MCF 10A (cell line): ENCODE data around the gene NNT. TPM values are rescaled to one million over a fixed set of nuclear protein-coding genes. Genes with fewer than 3 reads are reported as not detected.

Experiments
- BruUV-seq: library from RNA; stranded (reverse); fragments of 400-500 nt; replicated peaks from 2 replicates; lab custom pipeline; 2021; lab: Mats Ljungman, UMichigan
- CTCF ChIA-PET: fragments of 300-600 bp; sonication (Branson Sonifier 250); formaldehyde crosslinking; extraction: SDS; loops from one replicate; lab custom pipeline; 2021; ENCODE audit warnings: antibody characterized with exemption, inconsistent platforms; lab: Yijun Ruan, JAX
- POLR2A ChIA-PET: fragments of 300-600, 350-650 bp; sonication (Branson Sonifier 250); formaldehyde crosslinking; extraction: SDS; loops from one replicate; lab custom pipeline; 2020; ENCODE audit warnings: antibody characterized with exemption, inconsistent platforms; lab: Yijun Ruan, JAX
- DNase-seq: peaks from one replicate; pipeline ENCODE4 v3.0.0-alpha.2; 2018; ENCODE audit not compliant: unreplicated experiment
- H3K27ac Mint-ChIP-seq: one replicate; pipeline ENCODE4 v1.8.0; 2022; ENCODE audit warnings: mild to moderate bottlenecking, low read depth, mixed read lengths; ENCODE audit not compliant: unreplicated experiment
- H3K27me3 Mint-ChIP-seq: one replicate; pipeline ENCODE4 v1.8.0; 2022; ENCODE audit warnings: mixed read lengths; ENCODE audit not compliant: insufficient read depth, unreplicated experiment
- H3K36me3 Mint-ChIP-seq: one replicate; pipeline ENCODE4 v1.8.0; 2022; ENCODE audit warnings: mild to moderate bottlenecking, moderate library complexity, mixed read lengths; ENCODE audit not compliant: insufficient read depth, unreplicated experiment
- H3K4me1 Mint-ChIP-seq: one replicate; pipeline ENCODE4 v1.8.0; 2022; ENCODE audit warnings: mixed read lengths; ENCODE audit not compliant: insufficient read depth, unreplicated experiment
- H3K4me3 Mint-ChIP-seq: one replicate; pipeline ENCODE4 v1.8.0; 2022; ENCODE audit warnings: mild to moderate bottlenecking, moderate library complexity, mixed read lengths; ENCODE audit not compliant: unreplicated experiment
- H3K9me3 Mint-ChIP-seq: one replicate; pipeline ENCODE4 v1.8.0; 2022; ENCODE audit warnings: mixed read lengths; ENCODE audit not compliant: unreplicated experiment
- CTCF ChIP-seq: fragments of 200-600 bp; IDR thresholded peaks from one replicate; pipeline ENCODE4 v1.8.0; 2022; ENCODE audit warnings: antibody characterized with exemption, mild to moderate bottlenecking; ENCODE audit not compliant: unreplicated experiment
- intact Hi-C: fragments of 100-400 bp; cut with micrococcal nuclease; formaldehyde crosslinking; loops from 2 replicates; pipeline ENCODE4 v1.14.1; 2022
- total RNA-seq: library from RNA; stranded (reverse); gene quantifications from 2 replicates; pipeline ENCODE4 v1.2.3, GENCODE V29; 2022

The NNT gene
- total RNA-seq, 1 experiment from 2014 or later: 52.3 TPM

GRCh38 chr5:43680286-43680685, 77.3 kb downstream of the NNT start:
- ChIA-PET POLR2A (interaction anchor here (0.6 kb wide), 1 partner anchor 37 kb away, joined by 4 read pairs; no protein-coding TSS in a partner anchor), CTCF (interaction anchor here (0.6 to 1.6 kb wide), 2 partner anchors 10 to 24 kb away, joined by 5 read pairs; no protein-coding TSS in a partner anchor)
- no peak overlapping the region for H3K27ac Mint-ChIP-seq
- no peaks in the 10 kb centered on the region for H3K4me1 Mint-ChIP-seq
- no peak overlapping the region for H3K4me3 Mint-ChIP-seq
- H3K9me3 Mint-ChIP-seq: no peaks in the 10 kb centered on the region
- intact Hi-C loops: no loop called here
- peaks cover 18% of the 10 kb centered on the region for H3K36me3 Mint-ChIP-seq
- H3K27me3 Mint-ChIP-seq: no peaks in the 10 kb centered on the region
- no peak for TF ChIP-seq CTCF
- no peak for DNase-seq
- BruUV-seq: no TSS peak

GRCh38 chr5:43683884-43684471, 81.0 kb downstream of the NNT start:
- no peak overlapping the region for H3K27ac Mint-ChIP-seq
- BruUV-seq: no TSS peak
- no peak for DNase-seq
- H3K9me3 Mint-ChIP-seq: peaks cover 8% of the 10 kb centered on the region
- no peaks in the 10 kb centered on the region for H3K27me3 Mint-ChIP-seq
- intact Hi-C loops: no loop called here
- no peaks in the 10 kb centered on the region for H3K4me1 Mint-ChIP-seq
- CTCF ChIA-PET: interaction anchor here (0.6 kb wide), 1 partner anchor 557 kb away, joined by 4 read pairs; no protein-coding TSS in a partner anchor
- no peak for TF ChIP-seq CTCF
- peaks cover 18% of the 10 kb centered on the region for H3K36me3 Mint-ChIP-seq
- POLR2A ChIA-PET: no interaction called here
- no peak overlapping the region for H3K4me3 Mint-ChIP-seq

GRCh38 chr5:43685252-43685950, 82.4 kb downstream of the NNT start:
- Mint-ChIP-seq H3K4me3 (no peak overlapping the region), H3K36me3 (peaks cover 18% of the 10 kb centered on the region), H3K27ac (no peak overlapping the region), H3K27me3 (no peaks in the 10 kb centered on the region), H3K9me3 (peaks cover 8% of the 10 kb centered on the region), H3K4me1 (no peaks in the 10 kb centered on the region)
- intact Hi-C loops: no loop called here
- no TSS peak for BruUV-seq
- ChIA-PET CTCF (interaction anchor here (0.6 kb wide), 1 partner anchor 1030 kb away, joined by 3 read pairs; no protein-coding TSS in a partner anchor), POLR2A (interaction anchor here (0.6 kb wide), 1 partner anchor 1589 kb away, joined by 3 read pairs; no protein-coding TSS in a partner anchor)
- no peak for DNase-seq
- no peak for TF ChIP-seq CTCF

- Mint-ChIP-seq H3K27ac (no peak overlapping the region), H3K4me1 (no peaks in the 10 kb centered on the region), H3K4me3 (no peak overlapping the region), H3K9me3 (peaks cover 8% of the 10 kb centered on the region), H3K27me3 (no peaks in the 10 kb centered on the region), H3K36me3 (peaks cover 13% of the 10 kb centered on the region)
- DNase-seq: no peak
- TF ChIP-seq CTCF: no peak
- no TSS peak for BruUV-seq
- POLR2A ChIA-PET: interaction anchor here (0.7 kb wide), 1 partner anchor 1183 kb away, joined by 3 read pairs; no protein-coding TSS in a partner anchor
- CTCF ChIA-PET: no interaction called here
- intact Hi-C loops: no loop called here
Measured at GRCh38 chr5:43687275-43687674, 84.3 kb downstream of the NNT start.
